Suppressor macrophage (primary cell): Measurements from ENCODE around the gene ZNF618.

Source experiments
- DNase-seq, 4 experiments: peaks; one replicate each; pipeline ENCODE4 v3.0.0-alpha.2; 2020 to 2022

Gene ZNF618

DNA sequence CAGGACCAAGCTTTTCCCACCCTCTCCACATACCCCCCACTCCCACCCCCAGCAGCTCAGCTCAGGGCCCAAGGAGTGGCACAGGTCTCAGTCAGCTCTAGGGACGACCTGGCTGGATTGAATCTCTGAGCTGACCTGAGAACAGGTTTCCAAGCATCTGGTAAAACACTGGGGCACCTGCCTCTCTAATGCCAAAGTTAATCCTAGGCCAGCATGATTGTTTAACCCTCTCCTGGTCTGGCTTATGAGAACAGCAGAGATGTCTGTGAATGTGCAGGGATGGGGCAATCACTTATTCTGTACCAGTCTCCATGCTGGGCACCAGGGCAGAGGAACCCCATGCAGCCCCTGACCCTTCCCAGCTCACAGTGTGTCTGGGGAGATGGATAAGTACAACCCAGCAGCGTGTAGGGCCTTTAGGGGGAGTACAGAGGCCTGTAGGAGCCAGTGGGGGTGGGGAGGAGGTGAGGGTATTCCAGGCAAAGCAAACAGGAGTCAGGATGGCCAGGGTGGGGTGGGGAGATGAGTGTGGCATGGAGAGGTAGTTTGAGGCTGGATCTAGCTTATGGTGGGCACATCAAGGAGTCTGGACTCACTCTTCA lies 223.7 kb downstream of the ZNF618 start:
- DNase-seq, result no peak

DNA sequence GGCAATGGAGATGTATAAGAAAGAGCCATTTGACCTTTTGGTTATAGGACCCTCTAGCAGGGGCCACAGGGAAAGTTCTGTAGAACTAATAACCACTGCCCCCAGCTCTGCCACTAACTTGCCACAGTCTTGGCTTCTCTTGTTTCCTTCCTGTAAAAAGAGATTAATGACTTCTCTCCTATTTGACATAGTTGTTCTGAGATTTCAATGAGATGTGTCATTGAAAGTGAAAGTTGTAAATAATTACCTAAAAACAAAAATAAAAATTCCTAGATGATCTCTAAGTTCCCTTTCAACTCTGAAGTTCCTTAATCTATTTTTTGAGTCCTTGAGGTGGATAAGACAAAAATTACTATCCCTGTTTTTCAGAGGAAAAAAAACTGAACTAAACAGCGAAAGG lies 224.4 kb downstream of the ZNF618 start:
- no peak for DNase-seq

DNA sequence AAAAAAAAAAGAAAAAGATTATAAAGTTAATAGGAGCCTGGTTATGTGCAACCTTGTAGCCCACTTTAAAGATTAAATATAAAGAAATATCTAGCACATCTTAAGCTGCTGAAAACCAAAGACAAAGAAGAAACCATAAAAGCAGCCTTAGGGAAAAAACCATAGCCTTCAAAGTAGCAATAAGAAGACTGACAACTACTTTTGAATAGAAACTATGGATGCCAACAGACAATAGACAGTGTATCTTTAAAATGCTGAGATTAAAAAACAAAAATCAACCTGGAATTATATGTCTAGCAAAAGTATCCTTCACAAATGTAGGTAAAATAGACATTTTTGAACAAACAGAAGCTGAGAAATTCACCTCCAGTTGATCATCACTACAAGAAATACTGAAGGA lies 226.4 kb downstream of the ZNF618 start:
- no peak for DNase-seq

DNA sequence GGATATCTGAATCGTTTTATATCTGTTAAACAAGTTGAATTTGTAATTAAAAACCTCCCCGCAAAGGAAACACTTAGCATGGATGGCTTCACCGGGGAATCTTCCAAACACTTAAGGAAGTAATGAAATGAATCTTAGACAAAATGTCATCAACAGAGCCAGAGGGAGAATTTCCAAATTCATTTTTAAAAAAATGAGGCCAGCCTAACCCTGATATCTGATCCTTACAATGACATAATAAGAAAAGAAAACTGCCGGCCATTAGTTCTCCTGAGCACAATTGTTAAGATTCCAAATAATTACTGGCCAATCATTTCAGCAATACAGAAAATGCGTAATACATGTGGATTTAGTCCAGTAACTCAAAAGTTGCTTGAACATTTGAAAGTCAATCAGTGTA lies 229.1 kb downstream of the ZNF618 start:
- DNase-seq, result no peak
